Activated B cell treated with CpG ODN at 0.5 μM for 24 hours (primary cell): ENCODE data around the gene ANTXR2. TPM values are rescaled to one million over a fixed set of nuclear protein-coding genes. Genes with fewer than 3 reads are reported as not detected.
A peak's percentile ranks its signal among the peaks of the same experiment; 100 is the strongest.

Source experiments
- ATAC-seq: fragments of 200-7000 bp; cut with Tn5 transposase; one replicate; pipeline ENCODE4 v1.10.0; 2021; ENCODE audit warnings: low read depth, mild to moderate bottlenecking, moderate library complexity
- CTCF ChIA-PET: fragments of 350-600 bp; sonication (Branson Sonifier 250); formaldehyde crosslinking; loops from one replicate; lab custom pipeline; 2021; ENCODE audit warnings: antibody characterized with exemption; lab: Charles Lee
- POLR2A ChIA-PET: fragments of 350-600 bp; sonication (Branson Sonifier 250); formaldehyde crosslinking; loops from one replicate; lab custom pipeline; 2021; ENCODE audit warnings: antibody characterized with exemption; lab: Charles Lee
- DNase-seq: peaks from one replicate; pipeline ENCODE4 v3.0.0; 2022
- H3K27ac Mint-ChIP-seq: one replicate; pipeline ENCODE4 v1.8.0; 2020; ENCODE audit warnings: mixed read lengths
- H3K27me3 Mint-ChIP-seq: one replicate; pipeline ENCODE4 v1.8.0; 2021; ENCODE audit warnings: mixed read lengths
- H3K36me3 Mint-ChIP-seq: one replicate; pipeline ENCODE4 v1.8.0; 2021; ENCODE audit warnings: low read depth, mixed read lengths
- H3K4me1 Mint-ChIP-seq: one replicate; pipeline ENCODE4 v1.8.0; 2021; ENCODE audit warnings: mixed read lengths
- H3K4me3 Mint-ChIP-seq: one replicate; pipeline ENCODE4 v1.8.0; 2020; ENCODE audit warnings: mild to moderate bottlenecking, mixed read lengths
- H3K9me3 Mint-ChIP-seq: one replicate; pipeline ENCODE4 v1.8.0; 2020; ENCODE audit warnings: mixed read lengths
- intact Hi-C: fragments of 100-400 bp; cut with micrococcal nuclease; formaldehyde crosslinking; loops from one replicate; pipeline ENCODE4 v1.15.1; 2024
- total RNA-seq: library from RNA; stranded (reverse); gene quantifications from 2 replicates; pipeline ENCODE4 v1.2.3, GENCODE V29; 2022
- TF ChIP-seq, protein P1 (sequence below): fragments of 200-600 bp; IDR thresholded peaks from one replicate; pipeline ENCODE4 v1.8.0; 2022; ENCODE audit warnings: antibody characterized with exemption, mild to moderate bottlenecking

The ANTXR2 gene
- total RNA-seq, 1 donor from 2014 or later: 19.6 TPM

DNA sequence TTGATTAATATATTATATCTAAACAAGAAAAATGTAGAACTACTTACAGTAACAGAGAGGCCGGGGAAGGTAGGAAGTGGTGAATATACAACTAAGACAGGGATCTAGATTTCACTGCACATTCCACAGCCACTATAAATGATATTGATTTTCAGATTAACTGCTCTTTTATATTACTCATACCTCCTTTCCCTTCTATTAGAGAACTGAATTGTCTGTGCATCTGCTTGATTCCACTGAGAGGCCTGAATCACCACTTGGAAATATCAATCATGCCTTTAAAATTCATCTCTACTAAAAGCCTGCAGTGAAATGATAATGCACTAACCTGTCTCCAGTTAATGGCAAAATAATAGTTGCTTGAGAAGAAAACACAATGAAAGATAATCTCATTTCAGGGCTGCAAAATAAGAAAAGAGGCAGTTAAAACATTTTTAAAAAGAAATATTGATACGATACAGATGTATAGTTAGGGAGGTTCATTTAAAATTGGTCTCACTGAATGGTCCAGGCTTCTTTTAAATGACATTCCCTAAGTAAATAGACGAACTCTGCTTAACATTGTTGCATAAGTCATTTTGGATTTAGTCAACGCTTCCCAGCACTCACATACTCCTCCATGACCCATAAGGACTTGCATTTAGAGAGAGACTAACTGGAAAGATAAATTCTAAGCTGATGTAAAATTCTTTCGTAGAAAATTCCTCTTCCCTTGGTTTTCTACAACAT lies 3.8 kb downstream of the ANTXR2 start:
- TF ChIP-seq, protein P1, sequence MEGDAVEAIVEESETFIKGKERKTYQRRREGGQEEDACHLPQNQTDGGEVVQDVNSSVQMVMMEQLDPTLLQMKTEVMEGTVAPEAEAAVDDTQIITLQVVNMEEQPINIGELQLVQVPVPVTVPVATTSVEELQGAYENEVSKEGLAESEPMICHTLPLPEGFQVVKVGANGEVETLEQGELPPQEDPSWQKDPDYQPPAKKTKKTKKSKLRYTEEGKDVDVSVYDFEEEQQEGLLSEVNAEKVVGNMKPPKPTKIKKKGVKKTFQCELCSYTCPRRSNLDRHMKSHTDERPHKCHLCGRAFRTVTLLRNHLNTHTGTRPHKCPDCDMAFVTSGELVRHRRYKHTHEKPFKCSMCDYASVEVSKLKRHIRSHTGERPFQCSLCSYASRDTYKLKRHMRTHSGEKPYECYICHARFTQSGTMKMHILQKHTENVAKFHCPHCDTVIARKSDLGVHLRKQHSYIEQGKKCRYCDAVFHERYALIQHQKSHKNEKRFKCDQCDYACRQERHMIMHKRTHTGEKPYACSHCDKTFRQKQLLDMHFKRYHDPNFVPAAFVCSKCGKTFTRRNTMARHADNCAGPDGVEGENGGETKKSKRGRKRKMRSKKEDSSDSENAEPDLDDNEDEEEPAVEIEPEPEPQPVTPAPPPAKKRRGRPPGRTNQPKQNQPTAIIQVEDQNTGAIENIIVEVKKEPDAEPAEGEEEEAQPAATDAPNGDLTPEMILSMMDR: no peak
- no peaks in the 10 kb centered on the region for H3K9me3 Mint-ChIP-seq
- H3K27me3 Mint-ChIP-seq: no peaks in the 10 kb centered on the region
- no peak overlapping the region for H3K4me3 Mint-ChIP-seq
- peaks cover 47% of the 10 kb centered on the region for H3K36me3 Mint-ChIP-seq
- POLR2A ChIA-PET: no interaction called here
- DNase-seq (no peak), ATAC-seq (no peak)
- H3K4me1 Mint-ChIP-seq: peaks cover 41% of the 10 kb centered on the region
- H3K27ac Mint-ChIP-seq: peak overlapping the region; percentile 93
- intact Hi-C loops: no loop called here
- CTCF ChIA-PET: no interaction called here

DNA sequence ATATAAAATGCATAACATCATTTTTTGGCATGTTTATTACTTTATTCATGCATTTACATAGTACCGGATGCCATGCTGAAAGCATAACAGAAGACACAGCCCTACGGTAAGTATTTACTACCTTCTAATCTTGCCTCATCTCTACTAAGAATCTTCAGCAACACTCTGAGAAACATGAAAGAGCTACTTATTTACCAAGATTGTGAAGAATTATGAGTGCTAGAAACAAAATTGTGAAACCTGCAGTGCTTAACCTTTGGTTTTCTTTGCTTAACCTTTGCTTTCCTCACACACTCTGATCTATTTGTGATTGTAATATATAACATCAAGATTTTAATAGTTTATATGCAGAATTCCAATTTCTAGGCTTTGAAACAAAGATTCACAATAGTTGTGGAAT lies 7.4 kb downstream of the ANTXR2 start:
- POLR2A ChIA-PET: no interaction called here
- Mint-ChIP-seq H3K4me1 (peaks cover 19% of the 10 kb centered on the region), H3K27ac (no peak overlapping the region), H3K36me3 (peaks cover 52% of the 10 kb centered on the region), H3K9me3 (no peaks in the 10 kb centered on the region), H3K4me3 (no peak overlapping the region), H3K27me3 (no peaks in the 10 kb centered on the region)
- no peak for DNase-seq
- CTCF ChIA-PET: no interaction called here
- TF ChIP-seq, protein P1: no peak
- no peak for ATAC-seq
- intact Hi-C loops: no loop called here

DNA sequence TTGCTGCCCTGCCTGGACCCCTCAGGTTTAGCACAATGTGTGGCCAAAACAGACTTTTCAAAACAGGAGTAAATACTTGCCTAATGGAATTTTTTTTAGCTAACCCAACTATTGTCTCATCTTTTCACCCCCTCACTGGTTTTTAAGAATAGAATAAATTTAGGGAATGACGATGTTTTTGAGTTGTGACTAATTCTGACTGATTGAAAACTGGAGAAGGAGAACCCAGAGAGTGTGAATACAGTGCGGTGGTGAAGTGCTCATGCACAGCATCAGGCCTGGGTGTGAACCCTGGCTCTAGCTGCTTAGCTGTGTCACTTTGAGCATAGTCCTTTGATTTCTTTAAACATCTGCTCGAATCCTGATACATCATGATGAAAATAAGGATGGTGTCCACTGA lies 10.5 kb downstream of the ANTXR2 start:
- Mint-ChIP-seq H3K36me3 (peaks cover 37% of the 10 kb centered on the region), H3K4me3 (no peak overlapping the region), H3K4me1 (peaks cover 32% of the 10 kb centered on the region), H3K27me3 (no peaks in the 10 kb centered on the region), H3K27ac (peak overlapping the region; percentile 78), H3K9me3 (no peaks in the 10 kb centered on the region)
- no peak for ATAC-seq
- ChIA-PET CTCF (no interaction called here), POLR2A (interaction anchor here (1.4 kb wide), 2 partner anchors 9 to 10 kb away, joined by 4 read pairs; partner anchors contain the start of gene ANTXR2)
- no peak for DNase-seq
- intact Hi-C loops: no loop called here
- TF ChIP-seq, protein P1: no peak

DNA sequence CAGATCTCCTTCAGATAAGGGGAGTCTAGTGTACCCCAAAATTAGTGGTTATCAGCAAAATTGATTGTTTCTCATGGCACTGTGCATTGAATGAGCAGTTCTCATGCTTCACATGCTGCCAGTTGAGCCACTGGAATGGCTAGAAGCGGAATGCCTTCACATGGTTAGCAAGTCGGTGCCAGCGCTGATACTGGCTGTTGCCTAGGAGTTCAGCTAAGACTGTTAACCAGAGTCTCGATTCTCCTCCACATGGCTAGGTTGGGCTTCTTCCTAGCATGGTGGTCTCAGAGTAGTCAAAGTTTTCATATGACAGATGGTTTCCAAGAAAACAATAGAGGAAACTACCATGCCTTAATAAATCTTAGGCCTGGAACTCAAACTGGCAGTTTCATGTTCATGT lies 12.2 kb downstream of the ANTXR2 start:
- TF ChIP-seq, protein P1: no peak
- Mint-ChIP-seq H3K4me1 (peaks cover 32% of the 10 kb centered on the region), H3K27me3 (no peaks in the 10 kb centered on the region), H3K27ac (peak overlapping the region; percentile 30), H3K36me3 (peaks cover 31% of the 10 kb centered on the region), H3K9me3 (no peaks in the 10 kb centered on the region), H3K4me3 (no peak overlapping the region)
- intact Hi-C loops: no loop called here
- no peak for ATAC-seq
- DNase-seq: no peak
- CTCF ChIA-PET: interaction anchor here (2.3 kb wide), 1 partner anchor 11 kb away, joined by 7 read pairs; no protein-coding TSS in a partner anchor
- POLR2A ChIA-PET: no interaction called here

DNA sequence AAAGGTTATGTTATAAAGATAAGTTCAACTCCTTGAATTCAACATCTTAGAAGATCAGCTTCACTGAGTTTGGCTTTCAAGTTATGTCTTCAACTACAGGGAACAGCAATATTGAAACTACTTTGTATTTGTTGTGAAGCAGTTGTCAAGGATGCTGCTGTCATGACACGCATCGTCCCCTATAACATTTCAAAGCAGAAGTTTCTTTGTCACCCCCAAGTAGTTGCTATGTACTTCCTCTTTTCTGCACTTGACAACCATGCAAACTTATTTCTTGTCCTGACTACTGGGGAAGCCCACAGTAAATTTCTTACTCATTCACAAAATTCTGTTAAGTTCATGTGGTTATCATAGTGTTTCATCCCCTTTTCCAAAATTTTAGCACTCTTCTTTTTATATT lies 14.3 kb downstream of the ANTXR2 start:
- TF ChIP-seq, protein P1: no peak
- no peaks in the 10 kb centered on the region for H3K9me3 Mint-ChIP-seq
- H3K27me3 Mint-ChIP-seq: no peaks in the 10 kb centered on the region
- ATAC-seq: peak; percentile 89
- peak overlapping the region; percentile 79 for H3K4me3 Mint-ChIP-seq
- intact Hi-C loops: loop anchor here (1.0 to 5.0 kb wide), 7 partner anchors 15 to 1434 kb away; partner anchors contain the start of gene ANTXR2
- peaks cover 36% of the 10 kb centered on the region for H3K36me3 Mint-ChIP-seq
- POLR2A ChIA-PET: interaction anchor here (0.7 to 3.3 kb wide), 4 partner anchors 14 to 144 kb away, joined by 5 to 36 read pairs (median 12); partner anchors contain the start of gene ANTXR2
- peak overlapping the region; percentile 99 for H3K27ac Mint-ChIP-seq
- H3K4me1 Mint-ChIP-seq: peaks cover 30% of the 10 kb centered on the region
- no peak for DNase-seq
- CTCF ChIA-PET: interaction anchor here (0.6 to 2.3 kb wide), 3 partner anchors 13 to 69 kb away, joined by 3 to 7 read pairs (median 3); no protein-coding TSS in a partner anchor
